Body of pancreas (tissue), 4 donors: ENCODE measurements around the gene KCND1. TPM values are rescaled to one million over a fixed set of nuclear protein-coding genes. Genes with fewer than 3 reads are reported as not detected.

Experiments used
- ATAC-seq: fragments of 150-250 bp; one replicate; pipeline ENCODE4 v1.9.1; 2016
- DNase-seq, 4 donors: peaks; one replicate each; pipeline ENCODE4 v3.0.0-alpha.2; 2019
- H3K27ac ChIP-seq, 4 donors: fragments of 200-600 bp; sonication (generic); 1 replicate in 3 of 4; 2 replicates in 1 of 4; pipeline versions ENCODE4 v1.5.1 to v1.6.1; 2016 to 2019; ENCODE audit warnings: mild to moderate bottlenecking in 1 of 4, mixed read lengths in 1 of 4, moderate library complexity in 1 of 4
- H3K27me3 ChIP-seq, 2 donors: fragments of 200-600 bp; sonication (generic); one replicate each; pipeline ENCODE4 v1.6.0; 2016; ENCODE audit warnings: mild to moderate bottlenecking in 1 of 2
- H3K36me3 ChIP-seq, 2 donors: fragments of 200-600 bp; sonication (generic); replicated peaks in 1 of 2; 2 replicates each; pipeline ENCODE4 v1.5.1; 2016; ENCODE audit warnings: low read depth in 2 of 2; ENCODE audit not compliant: insufficient read depth in 1 of 2
- H3K4me1 ChIP-seq: fragments of 200-600 bp; sonication (generic); one replicate; pipeline ENCODE4 v1.6.0; 2016
- H3K4me3 ChIP-seq, 2 donors: fragments of 200-600 bp; sonication (generic); 1 replicate in 1 of 2; 2 replicates in 1 of 2; pipeline ENCODE4 v1.5.1; 2016 to 2019
- H3K9me3 ChIP-seq, 3 donors: fragments of 200-600 bp; sonication (generic); 1 replicate in 2 of 3; 2 replicates in 1 of 3; pipeline ENCODE4 v1.5.1; 2016
- CTCF ChIP-seq, 7 experiments: fragments of 450-650 bp in 4 of 7; fragments of 200-600 bp in 3 of 7; sonication (generic) in 3 of 7; IDR thresholded peaks; one replicate each; pipeline ENCODE4 v1.5.1; 2016 to 2019; ENCODE audit warnings: antibody characterized with exemption in 7 of 7
- POLR2A ChIP-seq, 3 donors: fragments of 450-650 bp; IDR thresholded peaks; one replicate each; pipeline ENCODE4 v1.6.1; 2016; ENCODE audit warnings: antibody characterized with exemption in 3 of 3, mild to moderate bottlenecking in 2 of 3
- WGBS, 2 donors: methylation state at CpG; one replicate each; pipeline ENCODE4 v1.1.5; 2017; 5-methylcytosine and 5-hydroxymethylcytosine counted together
- intact Hi-C: fragments of 100-400 bp; cut with DNase I; formaldehyde crosslinking; loops from one replicate; pipeline ENCODE4 v1.15.1; 2023
- total RNA-seq, 2 donors: library from RNA; depleted of rRNA; stranded (reverse); fragments of >200 nt; gene quantifications; one replicate each; pipeline ENCODE4 v1.1.0, GENCODE V29; 2016

KCND1 gene
- total RNA-seq, 2 donors from 2014 or later, result 0.52 to 1.3 TPM

GRCh38 chrX:48948589-48948988, 23.1 kb downstream of the KCND1 start:
- no peak for DNase-seq

GRCh38 chrX:48945517-48946348, 25.9 kb downstream of the KCND1 start:
- intact Hi-C loops, result no loop called here
- WGBS, 2 donors, result 41 to 50% methylated on average over 5 to 8 of the region's 8 CpGs
- H3K36me3 ChIP-seq, result no peaks in the 10 kb centered on the region
- no peak for TF ChIP-seq POLR2A (IDR thresholded peaks at IDR 0.05)
- TF ChIP-seq CTCF (IDR thresholded peaks at IDR 0.05), result peak; percentile 44 to 67 (median 60)
- H3K27ac ChIP-seq, result no peak overlapping the region
- no peaks in the 10 kb centered on the region for H3K9me3 ChIP-seq
- H3K4me3 ChIP-seq, result no peak overlapping the region
- peak; percentile 52 to 65 (median 60) for DNase-seq
- H3K27me3 ChIP-seq, result no peaks in the 10 kb centered on the region
- H3K4me1 ChIP-seq, result peaks cover 24% of the 10 kb centered on the region
- ATAC-seq, result peak; percentile 53

More at GRCh38 chrX:48948589-48948988, 23.1 kb downstream of the KCND1 start:
- ATAC-seq, result no peak
- Histone ChIP-seq H3K9me3 (no peaks in the 10 kb centered on the region), H3K36me3 (no peaks in the 10 kb centered on the region), H3K27me3 (no peaks in the 10 kb centered on the region), H3K4me1 (peaks cover 21% of the 10 kb centered on the region), H3K4me3 (no peak overlapping the region), H3K27ac (no peak overlapping the region)
- WGBS, 2 donors, result 86% methylated on average over 1 of the region's 1 CpG; no CpG with 5 or more reads in 1 of the 2 donors
- no peak for TF ChIP-seq CTCF (IDR thresholded peaks at IDR 0.05)
- TF ChIP-seq POLR2A (IDR thresholded peaks at IDR 0.05), result no peak
- intact Hi-C loops, result no loop called here

GRCh38 chrX:48942895-48943294, 28.7 kb downstream of the KCND1 start:
- ATAC-seq (no peak), DNase-seq (no peak)
- no peaks in the 10 kb centered on the region for H3K36me3 ChIP-seq
- WGBS, 2 donors, result 83% methylated on average over 1 to 2 of the region's 2 CpGs
- intact Hi-C loops, result no loop called here
- TF ChIP-seq CTCF (IDR thresholded peaks at IDR 0.05), result no peak
- no peaks in the 10 kb centered on the region for H3K27me3 ChIP-seq
- peaks cover 29% of the 10 kb centered on the region for H3K4me1 ChIP-seq
- H3K27ac ChIP-seq, result no peak overlapping the region
- no peak overlapping the region for H3K4me3 ChIP-seq
- no peaks in the 10 kb centered on the region for H3K9me3 ChIP-seq

GRCh38 chrX:48940404-48940955, 31.2 kb downstream of the KCND1 start:
- H3K9me3 ChIP-seq, result no peaks in the 10 kb centered on the region
- no peaks in the 10 kb centered on the region for H3K27me3 ChIP-seq
- no peaks in the 10 kb centered on the region for H3K36me3 ChIP-seq
- ATAC-seq, result no peak
- H3K4me3 ChIP-seq, result no peak overlapping the region
- 73% methylated on average over 2 of the region's 2 CpGs; no CpG with 5 or more reads in 1 of the 2 donors for WGBS, 2 donors
- H3K4me1 ChIP-seq, result peaks cover 20% of the 10 kb centered on the region
- TF ChIP-seq CTCF (IDR thresholded peaks at IDR 0.05) (no peak), POLR2A (IDR thresholded peaks at IDR 0.05) (no peak)
- intact Hi-C loops, result no loop called here
- DNase-seq, result no peak
- no peak overlapping the region for H3K27ac ChIP-seq
